H1 (cell line): ENCODE data around the gene SMPX.

ENCODE experiments used
- EZH2 ChIP-seq: fragments of 200-600 bp; sonication (generic); IDR thresholded peaks from 2 replicates; pipeline ENCODE4 v1.7.1; 2012; ENCODE audit warnings: low read depth, mild to moderate bottlenecking, moderate library complexity, low read length, inconsistent platforms; ENCODE audit not compliant: severe bottlenecking
- SP1 ChIP-seq: IDR thresholded peaks from 2 replicates; pipeline ENCODE4 v1.6.1; 2011; ENCODE audit warnings: low read depth, low read length
- TF ChIP-seq, protein P1 (sequence below), 3 experiments: IDR thresholded peaks; 1 replicate in 2 of 3; 2 replicates in 1 of 3; pipeline versions ENCODE4 v1.5.1 to v1.6.1; 2011; ENCODE audit warnings: low read length in 3 of 3, mild to moderate bottlenecking in 3 of 3, inconsistent platforms in 2 of 3, low read depth in 1 of 3, moderate library complexity in 1 of 3; ENCODE audit not compliant: insufficient read depth in 1 of 3; ENCODE audit errors: control extremely low read depth in 1 of 3

DNA sequence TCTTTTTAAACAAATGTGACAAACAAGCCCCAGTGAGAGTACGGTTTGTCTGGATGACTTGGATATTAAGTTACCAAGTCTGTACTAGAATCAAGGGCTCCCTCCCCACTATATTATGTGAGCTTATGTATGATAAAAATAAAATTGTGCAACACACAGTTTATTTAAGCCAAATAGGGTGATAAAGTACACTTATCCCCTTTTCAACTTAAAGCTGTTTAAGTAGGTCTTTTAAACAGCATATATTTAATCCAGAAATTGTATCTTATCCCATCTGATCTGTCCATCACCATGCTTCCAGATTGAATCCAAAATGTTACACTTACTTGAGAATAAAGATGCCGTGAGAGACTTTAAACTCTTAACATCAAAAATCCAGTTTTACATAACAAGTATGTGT, 97.8 kb downstream of the SMPX start:
- TF ChIP-seq SP1: no peak
- TF ChIP-seq, protein P1, sequence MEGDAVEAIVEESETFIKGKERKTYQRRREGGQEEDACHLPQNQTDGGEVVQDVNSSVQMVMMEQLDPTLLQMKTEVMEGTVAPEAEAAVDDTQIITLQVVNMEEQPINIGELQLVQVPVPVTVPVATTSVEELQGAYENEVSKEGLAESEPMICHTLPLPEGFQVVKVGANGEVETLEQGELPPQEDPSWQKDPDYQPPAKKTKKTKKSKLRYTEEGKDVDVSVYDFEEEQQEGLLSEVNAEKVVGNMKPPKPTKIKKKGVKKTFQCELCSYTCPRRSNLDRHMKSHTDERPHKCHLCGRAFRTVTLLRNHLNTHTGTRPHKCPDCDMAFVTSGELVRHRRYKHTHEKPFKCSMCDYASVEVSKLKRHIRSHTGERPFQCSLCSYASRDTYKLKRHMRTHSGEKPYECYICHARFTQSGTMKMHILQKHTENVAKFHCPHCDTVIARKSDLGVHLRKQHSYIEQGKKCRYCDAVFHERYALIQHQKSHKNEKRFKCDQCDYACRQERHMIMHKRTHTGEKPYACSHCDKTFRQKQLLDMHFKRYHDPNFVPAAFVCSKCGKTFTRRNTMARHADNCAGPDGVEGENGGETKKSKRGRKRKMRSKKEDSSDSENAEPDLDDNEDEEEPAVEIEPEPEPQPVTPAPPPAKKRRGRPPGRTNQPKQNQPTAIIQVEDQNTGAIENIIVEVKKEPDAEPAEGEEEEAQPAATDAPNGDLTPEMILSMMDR (IDR thresholded peaks at IDR 0.05; ENCODE audit: control extremely low read depth in 1 of 3, insufficient read depth in 1 of 3, low read depth in 1 of 3, low read length in 3 of 3): no peak
- TF ChIP-seq EZH2: no peak
